PC-9 (cell line): ENCODE measurements around the gene GLB1L2.

ENCODE experiments used
- CTCF ChIP-seq: fragments of 200-600 bp; sonication (generic); conservative IDR thresholded peaks from 2 replicates; pipeline ENCODE4 v1.6.1; 2017; ENCODE audit warnings: mixed run types, antibody characterized with exemption, mild to moderate bottlenecking, moderate library complexity
- EZH2 ChIP-seq: fragments of 200-600 bp; sonication (generic); IDR thresholded peaks from 2 replicates; pipeline ENCODE4 v1.8.0; 2017; ENCODE audit warnings: antibody characterized with exemption, low read depth

- TF ChIP-seq CTCF (no peak), EZH2 (no peak)
Measured at GRCh38 chr11:134367781-134368180, 36.0 kb downstream of the GLB1L2 start.
